H9 (cell line): ENCODE data around the gene HOXC11. TPM values are rescaled to one million over a fixed set of nuclear protein-coding genes. Genes with fewer than 3 reads are reported as not detected.

Source experiments
- DNase-seq: peaks from one replicate; pipeline ENCODE4 v3.0.0-alpha.2; 2017
- H2AFZ ChIP-seq: one replicate; pipeline ENCODE4 v1.6.1; 2013; ENCODE audit warnings: mild to moderate bottlenecking, low read length, control low read depth, moderate library complexity
- H2AK5ac ChIP-seq: 2 replicates; pipeline ENCODE4 v1.6.1; 2013; ENCODE audit warnings: low read length, control low read depth, mixed read lengths; ENCODE audit not compliant: insufficient read length
- H2BK120ac ChIP-seq: one replicate; pipeline ENCODE4 v1.6.1; 2013; ENCODE audit warnings: low read depth, mild to moderate bottlenecking, low read length, control low read depth, inconsistent platforms; ENCODE audit not compliant: poor library complexity, severe bottlenecking
- H2BK12ac ChIP-seq: 2 replicates; pipeline ENCODE4 v1.6.1; 2013; ENCODE audit warnings: low read length, control low read depth, mixed read lengths, low read depth; ENCODE audit not compliant: insufficient read length
- H2BK15ac ChIP-seq: 2 replicates; pipeline ENCODE4 v1.6.1; 2013; ENCODE audit warnings: low read depth, low read length, control low read depth
- H2BK20ac ChIP-seq: one replicate; pipeline ENCODE4 v1.6.1; 2013; ENCODE audit warnings: low read depth, mild to moderate bottlenecking, low read length, control low read depth, inconsistent platforms; ENCODE audit not compliant: poor library complexity, severe bottlenecking
- H2BK5ac ChIP-seq: 2 replicates; pipeline ENCODE4 v1.6.1; 2013; ENCODE audit warnings: low read length, control low read depth, mixed read lengths; ENCODE audit not compliant: insufficient read length
- H3K14ac ChIP-seq: 2 replicates; pipeline ENCODE4 v1.6.1; 2013; ENCODE audit warnings: low read length, control low read depth; ENCODE audit not compliant: insufficient read depth
- H3K18ac ChIP-seq: 2 replicates; pipeline ENCODE4 v1.6.1; 2013; ENCODE audit warnings: low read depth, mild to moderate bottlenecking, mixed read lengths, low read length, control low read depth; ENCODE audit not compliant: insufficient read length
- H3K23ac ChIP-seq: 2 replicates; pipeline ENCODE4 v1.6.1; 2013; ENCODE audit warnings: low read length, control low read depth, mixed read lengths, low read depth; ENCODE audit not compliant: insufficient read length
- H3K23me2 ChIP-seq: 2 replicates; pipeline ENCODE4 v1.6.1; 2013; ENCODE audit warnings: low read depth, mild to moderate bottlenecking, mixed read lengths, low read length, control low read depth; ENCODE audit not compliant: insufficient read length, poor library complexity, severe bottlenecking
- H3K27ac ChIP-seq: 2 replicates; pipeline ENCODE4 v1.5.1; 2013; ENCODE audit warnings: low read length, control low read depth, mixed read lengths, low read depth; ENCODE audit not compliant: insufficient read length
- H3K27me3 ChIP-seq: 2 replicates; pipeline ENCODE4 v1.6.1; 2013; ENCODE audit warnings: low read length, control low read depth, inconsistent platforms; ENCODE audit not compliant: insufficient read depth
- H3K4ac ChIP-seq: 2 replicates; pipeline ENCODE4 v1.6.1; 2013; ENCODE audit warnings: low read depth, mild to moderate bottlenecking, control low read depth, inconsistent platforms, low read length, moderate library complexity
- H3K4me1 ChIP-seq: 2 replicates; pipeline ENCODE4 v1.6.1; 2013; ENCODE audit warnings: low read length, control low read depth, inconsistent platforms; ENCODE audit not compliant: insufficient read depth
- H3K4me2 ChIP-seq: 2 replicates; pipeline ENCODE4 v1.6.1; 2013; ENCODE audit warnings: low read length, control low read depth, mixed read lengths; ENCODE audit not compliant: insufficient read length, insufficient read depth
- H3K56ac ChIP-seq: 2 replicates; pipeline ENCODE4 v1.6.1; 2013; ENCODE audit warnings: low read depth, mild to moderate bottlenecking, mixed read lengths, low read length, control low read depth; ENCODE audit not compliant: insufficient read length
- H3K79me1 ChIP-seq: 2 replicates; pipeline ENCODE4 v1.6.1; 2013; ENCODE audit warnings: low read depth, mild to moderate bottlenecking, moderate library complexity, low read length, control low read depth, inconsistent platforms; ENCODE audit not compliant: insufficient read depth, poor library complexity, severe bottlenecking
- H3K79me2 ChIP-seq: 2 replicates; pipeline ENCODE4 v1.6.1; 2013; ENCODE audit warnings: low read length, control low read depth, inconsistent platforms; ENCODE audit not compliant: insufficient read depth
- H3K9ac ChIP-seq: 2 replicates; pipeline ENCODE4 v1.6.1; 2013; ENCODE audit warnings: low read length, control low read depth, mixed read lengths; ENCODE audit not compliant: insufficient read length; ENCODE audit errors: extremely low read depth
- H3K9me3 ChIP-seq: one replicate; pipeline ENCODE4 v1.6.1; 2013; ENCODE audit warnings: low read depth, low read length, inconsistent platforms; ENCODE audit not compliant: control insufficient read depth
- H3T11ph ChIP-seq: one replicate; pipeline ENCODE4 v1.6.1; 2013; ENCODE audit warnings: mild to moderate bottlenecking, low read length, control low read depth, inconsistent platforms
- H4K20me1 ChIP-seq: one replicate; pipeline ENCODE4 v1.6.1; 2013; ENCODE audit not compliant: control insufficient read depth, insufficient read length, insufficient read depth
- H4K5ac ChIP-seq: 2 replicates; pipeline ENCODE4 v1.6.1; 2013; ENCODE audit warnings: low read depth, mild to moderate bottlenecking, mixed read lengths, low read length, control low read depth; ENCODE audit not compliant: insufficient read length
- H4K8ac ChIP-seq: replicated peaks from 2 replicates; pipeline ENCODE4 v1.6.1; 2013; ENCODE audit warnings: low read length, control low read depth, mixed read lengths, low read depth; ENCODE audit not compliant: insufficient read length
- H4K91ac ChIP-seq: 2 replicates; pipeline ENCODE4 v1.6.1; 2013; ENCODE audit warnings: low read depth, mild to moderate bottlenecking, moderate library complexity, mixed read lengths, low read length, control low read depth; ENCODE audit not compliant: insufficient read length
- H3K27ac Mint-ChIP-seq, 3 experiments: 2 replicates in 2 of 3; 3 replicates in 1 of 3; pipeline ENCODE4 v1.8.0; 2020 to 2021; ENCODE audit warnings: mixed read lengths in 3 of 3, mild to moderate bottlenecking in 1 of 3, moderate library complexity in 1 of 3
- H3K27me3 Mint-ChIP-seq: 2 replicates; pipeline ENCODE4 v1.8.0; 2021; ENCODE audit warnings: low read depth, mild to moderate bottlenecking, moderate library complexity, mixed read lengths
- H3K36me3 Mint-ChIP-seq, 3 experiments: 2 replicates in 2 of 3; 3 replicates in 1 of 3; pipeline ENCODE4 v1.8.0; 2020 to 2021; ENCODE audit warnings: low read depth in 3 of 3, mixed read lengths in 3 of 3; ENCODE audit not compliant: insufficient read depth in 1 of 3
- H3K4me1 Mint-ChIP-seq, 2 experiments: 2 replicates each; pipeline ENCODE4 v1.8.0; 2020; ENCODE audit warnings: mixed read lengths in 2 of 2
- H3K4me3 Mint-ChIP-seq, 2 experiments: 2 replicates in 1 of 2; 3 replicates in 1 of 2; pipeline ENCODE4 v1.8.0; 2020 to 2021; ENCODE audit warnings: mild to moderate bottlenecking in 2 of 2, mixed read lengths in 2 of 2, moderate library complexity in 1 of 2
- H3K9me3 Mint-ChIP-seq, 2 experiments: 2 replicates in 1 of 2; 3 replicates in 1 of 2; pipeline ENCODE4 v1.8.0; 2020; ENCODE audit warnings: mild to moderate bottlenecking in 2 of 2, mixed read lengths in 2 of 2, moderate library complexity in 1 of 2
- CTCF ChIP-seq: fragments of 200-600 bp; sonication (generic); conservative IDR thresholded peaks from 3 replicates; pipeline ENCODE4 v1.8.0; 2021; ENCODE audit warnings: antibody characterized with exemption, mild to moderate bottlenecking
- WGBS: extraction: QIAGEN DNeasy Blood & Tissue Kit; methylation state at CpG from one replicate; pipeline ENCODE4 v1.1.7; 2013; ENCODE audit warnings: missing lambda C conversion rate, low lambda C conversion rate, mixed read lengths; ENCODE audit not compliant: insufficient read length; ENCODE audit errors: extremely low coverage; 5-methylcytosine and 5-hydroxymethylcytosine counted together
- total RNA-seq: library from RNA; stranded (reverse); gene quantifications from 2 replicates; pipeline ENCODE4 v1.2.1, GENCODE V29; 2021

Gene HOXC11
- total RNA-seq, 1 experiment from 2014 or later, result not detected

GRCh38 chr12:53937596-53938325 is 35.2 kb upstream of the HOXC11 start:
- no peak overlapping the region for H2AFZ ChIP-seq
- H3K36me3 Mint-ChIP-seq, result no peaks in the 10 kb centered on the region
- H3K9ac ChIP-seq, result no peak overlapping the region
- no peak overlapping the region for H2AK5ac ChIP-seq
- H3K9me3 Mint-ChIP-seq, result peaks cover 7 to 9% of the 10 kb centered on the region in 2 experiments
- no peaks in the 10 kb centered on the region for H3K79me2 ChIP-seq
- no peak overlapping the region for H2BK120ac ChIP-seq
- no peak overlapping the region for H4K8ac ChIP-seq
- H3K27me3 ChIP-seq, result peaks cover 92% of the 10 kb centered on the region
- H3K56ac ChIP-seq, result no peak overlapping the region
- no peak for DNase-seq
- H3T11ph ChIP-seq, result no peak overlapping the region
- H3K18ac ChIP-seq, result no peak overlapping the region
- H3K9me3 ChIP-seq, result no peaks in the 10 kb centered on the region
- no CpG with 5 or more reads among the region's 23 CpGs for whole genome bisulfite sequencing
- H2BK5ac ChIP-seq, result no peak overlapping the region
- no peaks in the 10 kb centered on the region for H4K20me1 ChIP-seq
- H3K4me1 ChIP-seq, result no peaks in the 10 kb centered on the region
- H2BK15ac ChIP-seq, result no peak overlapping the region
- H2BK20ac ChIP-seq, result no peak overlapping the region
- no peaks in the 10 kb centered on the region for H3K79me1 ChIP-seq
- H2BK12ac ChIP-seq, result no peak overlapping the region
- 0 out of 5 replicates have a peak overlapping the region, but pooled peaks of 1 of the 2 experiments have one; percentile 67 for H3K4me3 Mint-ChIP-seq
- no peak overlapping the region for H3K14ac ChIP-seq
- TF ChIP-seq CTCF, result no peak
- no peak overlapping the region for H3K23ac ChIP-seq
- no peak overlapping the region for H3K27ac ChIP-seq
- H3K4ac ChIP-seq, result no peak overlapping the region
- H3K27me3 Mint-ChIP-seq, result peaks cover 98% of the 10 kb centered on the region
- H3K23me2 ChIP-seq, result no peaks in the 10 kb centered on the region
- H3K27ac Mint-ChIP-seq, result no peak overlapping the region
- H3K4me2 ChIP-seq, result no peak overlapping the region
- H4K5ac ChIP-seq, result no peak overlapping the region
- peaks cover 0 to 19% of the 10 kb centered on the region in 2 experiments; a peak in 3 of 4 replicates for H3K4me1 Mint-ChIP-seq
- no peak overlapping the region for H4K91ac ChIP-seq
